Measurements from ENCODE around the gene RPLP2. TPM values are rescaled to one million over a fixed set of nuclear protein-coding genes. Genes with fewer than 3 reads are reported as not detected.

RPLP2 gene
- total and polyA plus RNA-seq, 2 of the 4 experiments (the other 2 are of a cell fraction), result 59.9 to 1,897 TPM

DNA sequence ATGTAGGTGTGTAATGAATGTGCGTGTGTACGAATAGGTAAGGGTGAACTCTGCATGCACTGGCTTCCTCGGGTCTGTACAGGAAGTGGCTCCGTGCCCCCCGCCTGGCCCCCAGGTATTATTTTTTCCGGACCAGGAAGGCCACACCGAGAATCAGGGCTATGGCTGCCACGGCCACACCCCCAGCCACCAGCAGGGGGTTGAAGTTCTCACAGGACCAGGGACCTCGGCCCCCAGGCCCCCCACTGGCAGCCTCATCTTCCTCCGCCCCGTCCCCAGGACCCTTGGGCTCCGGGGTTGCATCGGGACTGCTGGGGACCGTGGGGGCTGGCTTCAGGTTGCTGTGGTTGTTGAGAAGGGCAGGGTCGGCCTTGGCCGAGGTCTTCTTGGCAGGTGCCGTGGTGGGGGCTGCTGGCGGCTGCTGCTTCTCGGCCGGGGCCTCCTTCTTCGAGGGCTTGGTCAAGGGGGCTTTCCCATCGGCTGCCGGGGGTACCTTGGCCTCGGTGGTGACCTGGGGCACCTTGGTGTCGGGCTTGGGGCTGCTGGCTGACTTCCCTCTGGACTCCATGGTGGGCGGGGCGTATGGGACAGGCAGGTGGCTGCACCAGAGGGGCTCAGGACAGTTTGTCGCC, 21.6 kb upstream of the RPLP2 start:
- H3K9ac ChIP-seq (ENCODE audit: low read depth, low read length), result no peak overlapping the region
- H3K4me2 ChIP-seq (ENCODE audit: low read depth, low read length), result no peak overlapping the region
- POLR2A ChIA-PET (ENCODE audit: unreplicated experiment), result no interaction called here
- H2AFZ ChIP-seq (replicated peaks; ENCODE audit: low read length, poor library complexity), result no peak overlapping the region
- H3K27me3 ChIP-seq (ENCODE audit: control insufficient read depth, insufficient read depth, low read length), result no peaks in the 10 kb centered on the region
- no peak overlapping the region for H3K14ac ChIP-seq (replicated peaks; ENCODE audit: low read depth, low read length)
- no peak overlapping the region for H4K91ac ChIP-seq (ENCODE audit: insufficient read depth, low read depth, low read length)
- peaks cover 10% of the 10 kb centered on the region; the same call in 1 of the 2 replicates for H3K36me3 ChIP-seq (ENCODE audit: control insufficient read depth, insufficient read depth, low read length)
- DNase-seq (no peak), ATAC-seq (ENCODE audit: low read depth) (no peak)
- intact Hi-C loops (cut with micrococcal nuclease), result no loop called here
- no peak overlapping the region for H4K8ac ChIP-seq (ENCODE audit: low read depth in 2 of 2, low read length in 2 of 2)
- dilution Hi-C loops (cut with HindIII; ENCODE audit: low sequenced_read_pairs, unreplicated experiment), result no loop called here
- 90% methylated on average over 4 of the region's 28 CpGs; no CpG with 5 or more reads in 1 of the 2 experiments for WGBS, 2 experiments (ENCODE audit: extremely low coverage in 2 of 2, insufficient read length in 1 of 2)
- no peak overlapping the region for H2BK20ac ChIP-seq (ENCODE audit: low read depth, low read length)
- no peaks in the 10 kb centered on the region for H3K9me3 ChIP-seq (ENCODE audit: control insufficient read depth, insufficient read depth, low read length)
- no TSS peak for BruUV-seq (replicated peaks)
- H3K27ac ChIP-seq (ENCODE audit: insufficient read depth, low read length), result no peak overlapping the region
- no peak overlapping the region for H3K4me3 ChIP-seq (ENCODE audit: insufficient read depth, low read depth, low read length)
- H3K18ac ChIP-seq (ENCODE audit: low read depth, low read length), result no peak overlapping the region
- H4K20me1 ChIP-seq (ENCODE audit: insufficient read depth, low read length), result peaks cover 5% of the 10 kb centered on the region
- no peak overlapping the region for H2BK120ac ChIP-seq (ENCODE audit: low read depth, low read length)
- H3K23ac ChIP-seq (ENCODE audit: low read depth, low read length), result no peak overlapping the region
- H3K9me1 ChIP-seq (ENCODE audit: insufficient read depth, low read length), result no peaks in the 10 kb centered on the region
- no peak overlapping the region for H4K5ac ChIP-seq (ENCODE audit: low read depth, low read length)
- peaks cover 9% of the 10 kb centered on the region for H3K4me1 ChIP-seq (ENCODE audit: control insufficient read depth, insufficient read depth, low read length)
- H2AK5ac ChIP-seq (ENCODE audit: low read depth, low read length), result no peak overlapping the region
- H3K4ac ChIP-seq (ENCODE audit: low read depth, low read length), result no peak overlapping the region
- CTCF ChIA-PET, result no interaction called here
- H3K56ac ChIP-seq (ENCODE audit: extremely low read depth, insufficient read depth, low read length), result no peak overlapping the region
- no peak overlapping the region for H2AK9ac ChIP-seq (replicated peaks; ENCODE audit: low read depth, low read length, poor library complexity)
- TF ChIP-seq CHD1 (IDR thresholded peaks at IDR 0.05; ENCODE audit: low read depth, low read length), result no peak
- in situ Hi-C loops (cut with MboI; ENCODE audit: low sequenced_read_pairs), result no loop called here
- H2BK15ac ChIP-seq (ENCODE audit: low read depth, low read length), result no peak overlapping the region
- no peak overlapping the region for H2BK5ac ChIP-seq (ENCODE audit: low read depth, low read length, poor library complexity, severe bottlenecking)
- peaks cover 0 to 4% of the 10 kb centered on the region in 2 experiments; a peak in 2 of 4 replicates for H3K79me1 ChIP-seq (ENCODE audit: low read depth in 1 of 2, low read length in 2 of 2)
